Gastrocnemius medialis (tissue), 4 donors: Measurements from ENCODE around the gene TMEM143. TPM values are rescaled to one million over a fixed set of nuclear protein-coding genes. Genes with fewer than 3 reads are reported as not detected.
"Not testable (repeated sequence)": the region's sequence is repeated elsewhere in the genome, so short reads cannot be mapped to it uniquely, and the experiment has no call there.

Experiments used
- ATAC-seq, 2 donors: fragments of 150-250 bp; one replicate each; pipeline ENCODE4 v1.9.1; 2016
- DNase-seq, 2 donors: peaks; one replicate each; pipeline ENCODE4 v3.0.0-alpha.2; 2019
- H3K27ac ChIP-seq, 4 donors: fragments of 200-600 bp; sonication (generic); 1 replicate in 1 of 4; 2 replicates in 3 of 4; pipeline ENCODE4 v1.5.1; 2016 to 2018; ENCODE audit warnings: mild to moderate bottlenecking in 2 of 4, moderate library complexity in 1 of 4
- H3K27me3 ChIP-seq, 3 donors: fragments of 200-600 bp; sonication (generic) in 2 of 3; 1 replicate in 1 of 3; 2 replicates in 2 of 3; pipeline versions ENCODE4 v1.5.1 to v1.6.0; 2016 to 2019; ENCODE audit warnings: mild to moderate bottlenecking in 1 of 3, moderate library complexity in 1 of 3
- H3K36me3 ChIP-seq, 2 donors: fragments of 200-600 bp; sonication (generic) in 1 of 2; one replicate each; pipeline ENCODE4 v1.5.1; 2017 to 2018
- H3K4me1 ChIP-seq, 2 donors: fragments of 200-600 bp; sonication (generic) in 1 of 2; one replicate each; pipeline ENCODE4 v1.5.1; 2016 to 2017; ENCODE audit warnings: mild to moderate bottlenecking in 2 of 2
- H3K4me3 ChIP-seq, 4 donors: fragments of 200-600 bp; sonication (generic) in 3 of 4; 1 replicate in 1 of 4; 2 replicates in 3 of 4; pipeline ENCODE4 v1.5.1; 2016 to 2019; ENCODE audit warnings: mild to moderate bottlenecking in 2 of 4
- H3K9me3 ChIP-seq, 3 donors: fragments of 200-600 bp; sonication (generic) in 2 of 3; 1 replicate in 1 of 3; 2 replicates in 2 of 3; pipeline ENCODE4 v1.5.1; 2016 to 2019
- POLR2A ChIP-seq, 2 donors: fragments of 450-650 bp; IDR thresholded peaks; one replicate each; pipeline ENCODE4 v1.6.1; 2017; ENCODE audit warnings: antibody characterized with exemption in 2 of 2, mild to moderate bottlenecking in 2 of 2, moderate library complexity in 2 of 2
- in situ Hi-C, 4 donors: fragments of 200-750 bp; cut with MboI; loops; one replicate each; pipeline versions ENCODE4 v1.15.0 to v1.8.0; 2017; ENCODE audit warnings: low sequenced_read_pairs in 4 of 4
- intact Hi-C: fragments of 100-400 bp; cut with DNase I; formaldehyde crosslinking; loops from one replicate; pipeline ENCODE4 v1.15.1; 2023; ENCODE audit warnings: low total_unique reads
- total RNA-seq, 4 donors: library from RNA; depleted of rRNA; stranded (reverse); fragments of >200 nt; gene quantifications; one replicate each; pipeline versions ENCODE4 v1.1.0 to v1.2.3, GENCODE V29; 2016
- TF ChIP-seq, protein P1 (sequence below), 5 experiments: fragments of 450-650 bp in 3 of 5; fragments of 200-600 bp in 2 of 5; sonication (generic) in 2 of 5; IDR thresholded peaks in 4 of 5; conservative IDR thresholded peaks in 1 of 5; 1 replicate in 4 of 5; 2 replicates in 1 of 5; pipeline ENCODE4 v1.5.1; 2016 to 2019; ENCODE audit warnings: antibody characterized with exemption in 5 of 5, mild to moderate bottlenecking in 3 of 5, moderate library complexity in 3 of 5

Gene TMEM143
- total RNA-seq, 4 donors from 2014 or later: 28.8 to 42.3 (median 40.7) TPM

GRCh38 chr19:48373567-48373966 lies 9.8 kb upstream of the TMEM143 start:
- no peak for TF ChIP-seq POLR2A (IDR thresholded peaks at IDR 0.05)
- TF ChIP-seq, protein P1, sequence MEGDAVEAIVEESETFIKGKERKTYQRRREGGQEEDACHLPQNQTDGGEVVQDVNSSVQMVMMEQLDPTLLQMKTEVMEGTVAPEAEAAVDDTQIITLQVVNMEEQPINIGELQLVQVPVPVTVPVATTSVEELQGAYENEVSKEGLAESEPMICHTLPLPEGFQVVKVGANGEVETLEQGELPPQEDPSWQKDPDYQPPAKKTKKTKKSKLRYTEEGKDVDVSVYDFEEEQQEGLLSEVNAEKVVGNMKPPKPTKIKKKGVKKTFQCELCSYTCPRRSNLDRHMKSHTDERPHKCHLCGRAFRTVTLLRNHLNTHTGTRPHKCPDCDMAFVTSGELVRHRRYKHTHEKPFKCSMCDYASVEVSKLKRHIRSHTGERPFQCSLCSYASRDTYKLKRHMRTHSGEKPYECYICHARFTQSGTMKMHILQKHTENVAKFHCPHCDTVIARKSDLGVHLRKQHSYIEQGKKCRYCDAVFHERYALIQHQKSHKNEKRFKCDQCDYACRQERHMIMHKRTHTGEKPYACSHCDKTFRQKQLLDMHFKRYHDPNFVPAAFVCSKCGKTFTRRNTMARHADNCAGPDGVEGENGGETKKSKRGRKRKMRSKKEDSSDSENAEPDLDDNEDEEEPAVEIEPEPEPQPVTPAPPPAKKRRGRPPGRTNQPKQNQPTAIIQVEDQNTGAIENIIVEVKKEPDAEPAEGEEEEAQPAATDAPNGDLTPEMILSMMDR (IDR thresholded peaks at IDR 0.05 in 4 of 5, conservative IDR thresholded peaks at IDR 0.05 in 1 of 5): no peak
- intact Hi-C loops (no loop called here), in situ Hi-C loops (no loop called here)
- ATAC-seq (no peak), DNase-seq (no peak)
- Histone ChIP-seq H3K9me3 (no peaks in the 10 kb centered on the region), H3K4me3 (no peak overlapping the region), H3K27me3 (no peaks in the 10 kb centered on the region), H3K36me3 (no peaks in the 10 kb centered on the region), H3K4me1 (no peaks in the 10 kb centered on the region), H3K27ac (no peak overlapping the region)

GRCh38 chr19:48372904-48373303 lies 9.2 kb upstream of the TMEM143 start:
- in situ Hi-C loops (no loop called here), intact Hi-C loops (no loop called here)
- Histone ChIP-seq H3K4me3 (no peak overlapping the region), H3K9me3 (no peaks in the 10 kb centered on the region), H3K4me1 (no peaks in the 10 kb centered on the region), H3K27me3 (no peaks in the 10 kb centered on the region), H3K36me3 (no peaks in the 10 kb centered on the region), H3K27ac (no peak overlapping the region)
- DNase-seq: no peak
- no peak for ATAC-seq
- TF ChIP-seq, protein P1 (IDR thresholded peaks at IDR 0.05 in 4 of 5, conservative IDR thresholded peaks at IDR 0.05 in 1 of 5): no peak
- no peak for TF ChIP-seq POLR2A (IDR thresholded peaks at IDR 0.05)

DNA sequence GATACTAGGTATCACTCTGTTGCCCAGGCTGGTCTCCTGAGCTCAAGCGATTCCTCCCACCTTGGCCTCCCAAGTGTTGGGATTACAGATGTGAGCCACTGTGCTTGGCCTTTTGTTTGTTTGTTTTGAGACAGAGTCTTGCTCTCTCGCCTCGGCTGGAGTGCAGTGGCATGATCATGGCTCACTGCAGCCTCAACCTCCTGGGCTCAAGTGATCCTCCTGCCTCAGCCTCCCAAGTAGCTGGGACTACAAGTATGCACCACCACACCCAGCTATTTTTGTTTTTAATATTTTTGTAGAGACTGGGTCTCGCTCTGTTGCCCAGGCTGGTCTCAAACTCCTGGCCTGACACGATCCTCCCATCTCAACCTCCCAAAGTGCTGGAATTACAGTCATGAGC lies 8.0 kb upstream of the TMEM143 start:
- DNase-seq, H3K27me3 ChIP-seq, ATAC-seq, intact Hi-C loops, in situ Hi-C loops, H3K27ac ChIP-seq, H3K4me3 ChIP-seq, H3K9me3 ChIP-seq, H3K36me3 ChIP-seq, H3K4me1 ChIP-seq: not testable (repeated sequence)

DNA sequence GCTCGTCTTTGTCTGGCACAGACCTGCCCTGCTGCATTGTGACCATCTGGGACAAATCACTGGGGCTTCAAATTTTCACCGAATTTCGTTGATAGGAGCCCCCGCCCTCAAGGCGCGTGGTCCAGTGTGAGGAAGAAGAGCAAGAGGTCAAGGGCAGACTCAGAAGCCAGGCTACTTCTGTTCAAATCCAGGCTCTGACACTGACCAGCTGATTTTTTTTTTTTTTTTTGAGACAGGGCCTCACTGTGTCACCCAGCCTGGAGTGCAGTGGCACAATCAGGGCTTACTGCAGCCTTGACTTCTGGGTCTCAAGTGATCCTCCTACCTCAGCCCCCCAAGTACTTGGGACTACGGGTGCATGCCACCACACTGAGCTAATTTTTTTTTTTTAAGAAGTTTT lies 7.6 kb upstream of the TMEM143 start:
- no peak for TF ChIP-seq POLR2A (IDR thresholded peaks at IDR 0.05)
- TF ChIP-seq, protein P1 (IDR thresholded peaks at IDR 0.05 in 4 of 5, conservative IDR thresholded peaks at IDR 0.05 in 1 of 5): no peak
- ATAC-seq: no peak
- in situ Hi-C loops (no loop called here), intact Hi-C loops (no loop called here)
- H3K27me3 ChIP-seq: no peaks in the 10 kb centered on the region
- no peaks in the 10 kb centered on the region for H3K9me3 ChIP-seq
- no peaks in the 10 kb centered on the region for H3K36me3 ChIP-seq
- no peak overlapping the region for H3K4me3 ChIP-seq
- H3K4me1 ChIP-seq: no peaks in the 10 kb centered on the region
- no peak overlapping the region for H3K27ac ChIP-seq
- no peak for DNase-seq

- ATAC-seq: no peak
Observed at GRCh38 chr19:48370955-48371354, 7.2 kb upstream of the TMEM143 start.

More at GRCh38 chr19:48370955-48371354, 7.2 kb upstream of the TMEM143 start:
- H3K4me3 ChIP-seq: no peak overlapping the region
- H3K4me1 ChIP-seq: no peaks in the 10 kb centered on the region
- intact Hi-C loops: no loop called here
- H3K27me3 ChIP-seq: no peaks in the 10 kb centered on the region
- no peak for DNase-seq
- H3K36me3 ChIP-seq: no peaks in the 10 kb centered on the region
- H3K9me3 ChIP-seq: no peaks in the 10 kb centered on the region
- TF ChIP-seq, protein P1 (IDR thresholded peaks at IDR 0.05 in 4 of 5, conservative IDR thresholded peaks at IDR 0.05 in 1 of 5): no peak
- no peak for TF ChIP-seq POLR2A (IDR thresholded peaks at IDR 0.05)
- no peak overlapping the region for H3K27ac ChIP-seq
- in situ Hi-C loops: no loop called here
